ENCODE measurements around the gene DACT2. TPM values are rescaled to one million over a fixed set of nuclear protein-coding genes. Genes with fewer than 3 reads are reported as not detected.

Gene DACT2
- total RNA-seq, 1 experiment from 2014 or later = not detected

- ChIA-PET RAD21 (ENCODE audit: low non-redundant PET in 1 of 2, low total read pairs in 2 of 2, uncharacterized antibody in 2 of 2, unreplicated experiment in 2 of 2) (no interaction called here), POLR2A (interaction anchor here (1.1 kb wide), 1 partner anchor 14 kb away, joined by 3 read pairs; no protein-coding TSS in a partner anchor), CTCF (no interaction called here)
- no peaks in the 10 kb centered on the region for H4K20me1 ChIP-seq (ENCODE audit: insufficient read depth)
- no peak overlapping the region for H3K27ac ChIP-seq (ENCODE audit: low read depth, low read length)
- TF ChIP-seq, protein P1, sequence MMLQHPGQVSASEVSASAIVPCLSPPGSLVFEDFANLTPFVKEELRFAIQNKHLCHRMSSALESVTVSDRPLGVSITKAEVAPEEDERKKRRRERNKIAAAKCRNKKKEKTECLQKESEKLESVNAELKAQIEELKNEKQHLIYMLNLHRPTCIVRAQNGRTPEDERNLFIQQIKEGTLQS (IDR thresholded peaks at IDR 0.05) = no peak
- TF ChIP-seq, protein P2, sequence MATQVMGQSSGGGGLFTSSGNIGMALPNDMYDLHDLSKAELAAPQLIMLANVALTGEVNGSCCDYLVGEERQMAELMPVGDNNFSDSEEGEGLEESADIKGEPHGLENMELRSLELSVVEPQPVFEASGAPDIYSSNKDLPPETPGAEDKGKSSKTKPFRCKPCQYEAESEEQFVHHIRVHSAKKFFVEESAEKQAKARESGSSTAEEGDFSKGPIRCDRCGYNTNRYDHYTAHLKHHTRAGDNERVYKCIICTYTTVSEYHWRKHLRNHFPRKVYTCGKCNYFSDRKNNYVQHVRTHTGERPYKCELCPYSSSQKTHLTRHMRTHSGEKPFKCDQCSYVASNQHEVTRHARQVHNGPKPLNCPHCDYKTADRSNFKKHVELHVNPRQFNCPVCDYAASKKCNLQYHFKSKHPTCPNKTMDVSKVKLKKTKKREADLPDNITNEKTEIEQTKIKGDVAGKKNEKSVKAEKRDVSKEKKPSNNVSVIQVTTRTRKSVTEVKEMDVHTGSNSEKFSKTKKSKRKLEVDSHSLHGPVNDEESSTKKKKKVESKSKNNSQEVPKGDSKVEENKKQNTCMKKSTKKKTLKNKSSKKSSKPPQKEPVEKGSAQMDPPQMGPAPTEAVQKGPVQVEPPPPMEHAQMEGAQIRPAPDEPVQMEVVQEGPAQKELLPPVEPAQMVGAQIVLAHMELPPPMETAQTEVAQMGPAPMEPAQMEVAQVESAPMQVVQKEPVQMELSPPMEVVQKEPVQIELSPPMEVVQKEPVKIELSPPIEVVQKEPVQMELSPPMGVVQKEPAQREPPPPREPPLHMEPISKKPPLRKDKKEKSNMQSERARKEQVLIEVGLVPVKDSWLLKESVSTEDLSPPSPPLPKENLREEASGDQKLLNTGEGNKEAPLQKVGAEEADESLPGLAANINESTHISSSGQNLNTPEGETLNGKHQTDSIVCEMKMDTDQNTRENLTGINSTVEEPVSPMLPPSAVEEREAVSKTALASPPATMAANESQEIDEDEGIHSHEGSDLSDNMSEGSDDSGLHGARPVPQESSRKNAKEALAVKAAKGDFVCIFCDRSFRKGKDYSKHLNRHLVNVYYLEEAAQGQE (IDR thresholded peaks at IDR 0.05; ENCODE audit: low read depth) = no peak
- TF ChIP-seq ZFX (IDR thresholded peaks at IDR 0.05) (no peak), TCF7L2 (IDR thresholded peaks at IDR 0.05; ENCODE audit: borderline replicate concordance, extremely low read depth, insufficient read depth, insufficient read length) (no peak), POLR2A (IDR thresholded peaks at IDR 0.05; ENCODE audit: borderline replicate concordance, extremely low read depth, insufficient read depth, insufficient read length) (no peak)
- no peaks in the 10 kb centered on the region for H3K36me3 ChIP-seq (ENCODE audit: control insufficient read depth in 1 of 2, insufficient read depth in 2 of 2, low read length in 2 of 2)
- intact Hi-C loops (cut with micrococcal nuclease) = no loop called here
- H3K9me2 ChIP-seq (ENCODE audit: insufficient read depth) = no peaks in the 10 kb centered on the region
- no peak overlapping the region for H3K4me2 ChIP-seq (ENCODE audit: low read length)
- no peak overlapping the region for H3K9ac ChIP-seq (ENCODE audit: low read length)
- H3K27me3 ChIP-seq (ENCODE audit: insufficient read depth, low read length) = peaks cover 12% of the 10 kb centered on the region
- BruUV-seq (replicated peaks) = no TSS peak
- DNase-seq (ENCODE audit: low read depth, low spot score) = no peak
- no peak for ATAC-seq
- H3K4me3 ChIP-seq (replicated peaks in 1 of 2; ENCODE audit: low read depth in 1 of 2, low read length in 2 of 2) = no peak overlapping the region
- H3K4me1 ChIP-seq (ENCODE audit: control insufficient read depth in 1 of 2, insufficient read depth in 2 of 2, low read length in 2 of 2) = no peaks in the 10 kb centered on the region; a peak in 1 of 4 replicates
- no peak overlapping the region for H2AFZ ChIP-seq (ENCODE audit: low read depth, low read length, poor library complexity, severe bottlenecking)
- no peaks in the 10 kb centered on the region for H3K79me2 ChIP-seq (ENCODE audit: insufficient read depth, low read length)
- H3K9me3 ChIP-seq (ENCODE audit: control insufficient read depth in 1 of 2, insufficient read depth in 1 of 2, low read depth in 1 of 2, low read length in 2 of 2) = no peaks in the 10 kb centered on the region
Measured at GRCh38 chr6:168302534-168302933, 17.0 kb downstream of the DACT2 start.

Data from HCT116 (cell line).